Uterus (tissue), 4 donors: ENCODE data around the gene RNF17. TPM values are rescaled to one million over a fixed set of nuclear protein-coding genes. Genes with fewer than 3 reads are reported as not detected.

Experiments
- DNase-seq, 2 donors: peaks; one replicate each; pipeline ENCODE4 v3.0.0-alpha.2; 2019 to 2020
- H3K27ac ChIP-seq, 2 donors: fragments of 200-600 bp; sonication (generic); 1 replicate in 1 of 2; 2 replicates in 1 of 2; pipeline ENCODE4 v1.5.1; 2016 to 2018
- H3K27me3 ChIP-seq, 2 donors: fragments of 200-600 bp; sonication (generic); one replicate each; pipeline ENCODE4 v1.5.1; 2018 to 2019; ENCODE audit warnings: control low read depth in 1 of 2
- H3K36me3 ChIP-seq, 2 donors: fragments of 200-600 bp; sonication (generic); one replicate each; pipeline ENCODE4 v1.5.1; 2019; ENCODE audit warnings: control low read depth in 1 of 2
- H3K4me1 ChIP-seq, 2 donors: fragments of 200-600 bp; sonication (generic); one replicate each; pipeline ENCODE4 v1.5.1; 2018 to 2019; ENCODE audit warnings: control low read depth in 1 of 2
- H3K4me3 ChIP-seq, 2 donors: fragments of 200-600 bp; sonication (generic); 1 replicate in 1 of 2; 2 replicates in 1 of 2; pipeline ENCODE4 v1.5.1; 2018 to 2019; ENCODE audit warnings: mild to moderate bottlenecking in 1 of 2
- H3K9me3 ChIP-seq, 2 donors: fragments of 200-600 bp; sonication (generic); one replicate each; pipeline ENCODE4 v1.5.1; 2019; ENCODE audit warnings: control low read depth in 1 of 2
- CTCF ChIP-seq, 4 experiments: fragments of 200-600 bp in 2 of 4; fragments of 450-650 bp in 2 of 4; sonication (generic) in 2 of 4; IDR thresholded peaks; one replicate each; pipeline ENCODE4 v1.5.1; 2016 to 2019; ENCODE audit warnings: antibody characterized with exemption in 4 of 4, mild to moderate bottlenecking in 2 of 4, moderate library complexity in 1 of 4
- POLR2A ChIP-seq, 2 donors: fragments of 450-650 bp; IDR thresholded peaks; one replicate each; pipeline ENCODE4 v1.6.1; 2016; ENCODE audit warnings: antibody characterized with exemption in 2 of 2, mild to moderate bottlenecking in 1 of 2, moderate library complexity in 1 of 2
- intact Hi-C: fragments of 100-400 bp; cut with DNase I; formaldehyde crosslinking; loops from one replicate; pipeline ENCODE4 v1.15.1; 2023; ENCODE audit warnings: low total_unique reads
- total RNA-seq, 4 donors: library from RNA; depleted of rRNA in 3 of 4; stranded (reverse); fragments of >200 nt in 3 of 4; gene quantifications; one replicate each; pipeline versions ENCODE4 v1.1.0 to v1.2.4, GENCODE V29; 2014 to 2023
- donor health status: DM: yes; HTN: yes; CAD: no.

The RNF17 gene
- total RNA-seq, 4 donors from 2014 or later = 0.28 to 0.49 TPM; not detected in 2

GRCh38 chr13:24744247-24744646, 19.7 kb upstream of the RNF17 start:
- H3K27me3 ChIP-seq = no peaks in the 10 kb centered on the region
- H3K9me3 ChIP-seq = no peaks in the 10 kb centered on the region

GRCh38 chr13:24745516-24745860, 18.5 kb upstream of the RNF17 start:
- no peak for DNase-seq
- no peak overlapping the region for H3K27ac ChIP-seq
- TF ChIP-seq POLR2A (IDR thresholded peaks at IDR 0.05) (no peak), CTCF (IDR thresholded peaks at IDR 0.05) (no peak)
- H3K4me1 ChIP-seq = no peaks in the 10 kb centered on the region
- intact Hi-C loops = no loop called here
- H3K27me3 ChIP-seq = no peaks in the 10 kb centered on the region
- no peaks in the 10 kb centered on the region for H3K36me3 ChIP-seq
- H3K9me3 ChIP-seq = no peaks in the 10 kb centered on the region
- no peak overlapping the region for H3K4me3 ChIP-seq

More at GRCh38 chr13:24744247-24744646, 19.7 kb upstream of the RNF17 start:
- Histone ChIP-seq H3K4me1 (no peaks in the 10 kb centered on the region), H3K27ac (no peak overlapping the region), H3K4me3 (no peak overlapping the region), H3K36me3 (no peaks in the 10 kb centered on the region)
- TF ChIP-seq POLR2A (IDR thresholded peaks at IDR 0.05) = no peak
- no peak for TF ChIP-seq CTCF (IDR thresholded peaks at IDR 0.05)
- intact Hi-C loops = no loop called here
- DNase-seq = no peak

DNA sequence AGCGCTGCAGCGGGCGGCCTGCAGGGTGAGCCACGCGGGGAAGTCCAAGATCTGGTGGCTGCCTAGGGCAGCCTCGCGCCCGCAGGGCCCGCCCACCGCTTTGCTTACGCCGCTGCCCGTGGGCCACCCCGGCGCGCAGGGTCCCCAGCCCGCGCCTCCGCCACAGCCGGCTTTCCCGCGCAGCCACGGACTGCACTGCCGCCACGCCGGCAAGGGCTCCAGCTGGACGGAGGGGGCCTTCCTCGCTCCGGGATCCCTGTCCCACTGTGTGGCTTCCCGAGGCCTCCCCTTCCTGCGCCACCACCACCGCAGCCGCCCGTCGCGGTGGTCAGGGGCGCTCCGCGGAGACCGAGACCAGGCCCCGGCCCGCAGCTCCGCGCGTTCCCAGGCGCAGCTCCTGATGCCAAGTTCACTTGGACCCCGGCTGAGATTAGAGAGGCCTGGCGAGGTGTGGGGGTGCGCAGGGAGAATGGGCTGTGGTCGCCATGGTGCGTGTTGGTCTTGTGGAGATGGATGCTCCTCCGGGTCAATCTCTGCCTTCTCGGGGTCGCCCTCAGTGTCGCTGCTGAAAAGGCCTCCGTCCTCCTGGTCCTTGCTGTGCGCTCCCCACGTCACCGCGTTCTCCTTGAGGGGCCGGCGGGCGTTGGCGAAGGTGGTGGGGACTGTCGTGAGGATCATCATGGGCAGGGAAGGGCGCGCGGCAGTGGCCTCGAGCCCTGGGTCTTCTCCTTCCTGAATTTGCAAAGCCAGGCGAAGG, 17.9 kb upstream of the RNF17 start:
- TF ChIP-seq CTCF (IDR thresholded peaks at IDR 0.05) = no peak
- no peak for TF ChIP-seq POLR2A (IDR thresholded peaks at IDR 0.05)
- no peak for DNase-seq
- Histone ChIP-seq H3K27ac (no peak overlapping the region), H3K4me1 (no peaks in the 10 kb centered on the region), H3K36me3 (no peaks in the 10 kb centered on the region), H3K27me3 (no peaks in the 10 kb centered on the region), H3K9me3 (no peaks in the 10 kb centered on the region), H3K4me3 (no peak overlapping the region)
- intact Hi-C loops = no loop called here

DNA sequence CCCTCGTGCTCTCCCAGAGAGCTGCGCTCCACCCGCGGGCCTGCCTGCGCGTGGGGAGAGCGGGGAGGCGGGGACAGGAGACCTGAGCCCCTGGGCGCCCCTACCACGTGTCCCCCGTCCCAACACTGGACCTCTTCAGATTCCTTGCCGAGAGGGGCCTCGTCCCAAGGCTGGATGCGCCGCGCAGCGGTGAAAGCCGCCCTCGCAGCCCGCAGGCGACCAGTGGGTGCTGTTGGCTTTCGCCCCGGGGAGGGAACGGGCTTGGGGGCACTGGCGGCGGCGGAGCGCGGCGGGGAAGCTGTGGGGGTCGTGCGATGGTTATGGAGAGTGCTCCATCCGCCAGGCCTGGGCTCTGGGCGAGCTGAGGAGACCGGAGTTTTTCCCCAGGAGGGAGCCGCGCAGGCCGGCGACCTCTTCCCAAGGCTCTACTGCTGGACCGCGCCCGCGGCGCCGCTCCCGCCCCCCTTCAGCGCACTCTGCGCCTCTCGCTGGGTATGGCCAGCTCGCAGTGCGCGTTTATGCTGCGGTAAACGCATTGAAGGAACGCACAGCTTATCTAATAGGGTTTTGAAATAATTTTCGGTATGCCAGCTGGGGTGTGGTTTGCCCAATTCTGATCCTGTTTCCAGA, 17.2 kb upstream of the RNF17 start:
- Histone ChIP-seq H3K4me3 (no peak overlapping the region), H3K27me3 (no peaks in the 10 kb centered on the region), H3K27ac (no peak overlapping the region), H3K9me3 (no peaks in the 10 kb centered on the region), H3K4me1 (no peaks in the 10 kb centered on the region), H3K36me3 (no peaks in the 10 kb centered on the region)
- TF ChIP-seq CTCF (IDR thresholded peaks at IDR 0.05) (no peak), POLR2A (IDR thresholded peaks at IDR 0.05) (no peak)
- no peak for DNase-seq
- intact Hi-C loops = no loop called here

DNA sequence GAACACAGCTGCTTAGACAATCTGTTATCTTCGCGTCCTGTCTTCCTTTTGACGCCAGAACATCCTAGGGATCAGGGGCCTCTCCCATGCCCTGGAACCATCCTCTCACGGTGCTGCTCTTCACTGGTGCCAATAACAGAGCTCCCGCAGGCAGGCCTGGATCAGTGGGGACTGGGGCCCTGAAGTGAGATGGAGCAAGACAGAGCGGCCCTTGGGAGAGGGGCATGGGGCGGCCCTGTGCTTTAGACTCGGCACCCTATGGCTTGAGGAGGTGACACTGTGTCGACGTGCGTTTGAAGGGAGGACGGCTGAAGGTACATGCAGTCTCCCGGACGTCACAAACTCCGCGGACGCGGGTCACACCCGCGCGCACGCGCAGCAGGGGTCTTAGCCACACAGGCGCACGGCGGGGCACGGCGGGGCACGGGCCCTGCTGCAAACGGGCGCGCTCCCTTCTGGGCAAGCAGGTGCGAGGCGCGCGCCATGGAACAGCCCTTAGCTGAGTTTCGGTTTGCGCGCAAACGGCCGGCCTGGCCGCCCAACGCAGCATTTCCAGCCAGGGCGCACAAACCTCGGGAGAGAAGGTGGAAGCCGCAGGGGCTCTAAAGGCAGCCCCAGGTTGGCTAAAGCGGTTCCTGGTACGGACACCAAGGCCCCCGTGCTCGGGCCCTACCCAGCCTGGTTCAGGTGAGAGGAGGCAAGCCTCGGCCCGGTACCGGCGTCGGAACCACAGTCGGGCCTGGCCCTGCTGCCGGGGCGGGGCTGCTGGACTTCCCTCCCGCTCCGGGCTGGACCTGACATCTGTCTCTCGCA, 16.5 kb upstream of the RNF17 start:
- Histone ChIP-seq H3K9me3 (no peaks in the 10 kb centered on the region), H3K27me3 (no peaks in the 10 kb centered on the region), H3K36me3 (no peaks in the 10 kb centered on the region), H3K27ac (no peak overlapping the region), H3K4me3 (no peak overlapping the region), H3K4me1 (no peaks in the 10 kb centered on the region)
- intact Hi-C loops = no loop called here
- TF ChIP-seq CTCF (IDR thresholded peaks at IDR 0.05) (no peak), POLR2A (IDR thresholded peaks at IDR 0.05) (no peak)
- DNase-seq = no peak
